Mesenteric fat pad (tissue), 1 donor: Measurements from ENCODE around the gene GTPBP4. TPM values are rescaled to one million over a fixed set of nuclear protein-coding genes. Genes with fewer than 3 reads are reported as not detected.

Experiments
- DNase-seq: peaks from one replicate; pipeline ENCODE4 v3.0.0-alpha.2; 2020; ENCODE audit warnings: low spot score
- total RNA-seq: library from RNA; stranded (reverse); fragmentation: NEBNext Ultra II Directional; extraction: Animal tissue kit (Norgen Biotek cat#: 25700); gene quantifications from one replicate; pipeline ENCODE4 v1.2.1, GENCODE V29; 2021
- donor health status: DM: yes; HTN: yes; CAD: no.

Gene GTPBP4
- total RNA-seq, 1 donor from 2014 or later = 59.9 TPM

DNA sequence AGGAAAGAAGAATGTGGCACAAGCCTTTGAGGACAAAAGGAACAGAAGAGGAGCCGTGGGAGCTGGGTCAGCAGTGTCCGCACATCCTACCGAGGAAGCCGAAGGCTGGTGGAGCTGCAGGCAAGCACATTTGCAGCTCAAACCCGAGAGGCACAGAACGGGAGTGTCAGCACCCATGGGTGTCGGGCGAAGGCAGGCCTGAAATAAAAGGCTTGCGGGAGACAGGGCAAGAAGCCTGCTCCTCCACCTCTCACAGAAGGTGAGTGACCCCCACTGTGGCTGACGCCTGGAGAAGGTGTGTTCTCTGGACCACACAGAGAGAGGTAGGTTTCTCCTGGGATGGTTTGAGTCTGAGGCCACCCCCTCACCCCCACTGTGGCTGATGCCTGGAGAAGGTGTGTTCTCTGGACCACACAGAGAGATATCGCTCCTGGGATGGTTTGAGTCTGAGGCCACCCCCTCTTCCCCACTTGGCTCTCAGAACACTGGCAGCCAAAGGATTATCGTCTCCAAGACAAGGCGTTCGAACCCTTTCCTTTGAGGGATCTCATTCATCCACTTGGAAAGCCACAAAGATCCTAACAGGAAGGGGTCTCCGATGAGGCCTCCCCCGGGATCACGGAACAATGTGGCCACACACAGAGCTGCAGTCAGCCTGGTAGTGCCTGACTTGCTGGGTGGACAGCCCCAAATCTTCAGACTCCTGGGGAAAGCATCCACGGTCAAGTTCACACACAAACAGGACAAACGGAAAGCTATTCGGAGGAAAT, 21.6 kb upstream of the GTPBP4 start:
- DNase-seq = peak; percentile 45

DNA sequence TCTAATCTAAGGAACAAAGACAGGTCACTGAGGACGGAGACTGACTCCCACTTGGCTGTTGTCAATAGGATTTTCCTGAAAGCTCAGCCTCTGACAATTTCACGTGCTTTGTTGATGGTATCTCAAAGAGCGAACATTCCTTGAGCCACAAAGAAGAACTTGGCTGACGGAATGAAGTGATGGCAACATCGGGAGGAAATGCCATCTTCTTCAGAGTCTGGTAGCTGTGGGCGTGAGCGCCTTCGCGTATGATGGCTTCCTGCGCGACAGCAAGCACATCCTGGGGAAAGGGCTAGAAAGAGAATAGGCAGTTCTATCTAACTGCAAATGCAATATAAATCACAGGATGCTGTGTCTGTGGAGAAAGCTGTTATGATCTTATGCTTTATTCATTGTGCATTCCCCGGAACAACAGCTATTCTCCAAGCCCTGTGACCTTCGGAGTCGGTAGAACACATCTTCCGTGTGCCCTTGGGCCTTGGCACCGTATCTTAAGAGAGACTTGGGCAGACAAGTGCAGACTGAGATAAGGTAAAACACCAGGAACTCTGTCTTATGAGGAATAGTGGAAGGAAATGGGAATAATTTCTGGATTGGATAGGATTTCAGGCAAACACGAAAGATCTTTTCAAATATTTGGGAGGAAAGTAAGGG, 19.6 kb upstream of the GTPBP4 start:
- DNase-seq = peak; percentile 12

- DNase-seq = peak; percentile 69
These were observed 18.6 kb upstream of the GTPBP4 start for GRCh38 chr10:969473-970150.

DNA sequence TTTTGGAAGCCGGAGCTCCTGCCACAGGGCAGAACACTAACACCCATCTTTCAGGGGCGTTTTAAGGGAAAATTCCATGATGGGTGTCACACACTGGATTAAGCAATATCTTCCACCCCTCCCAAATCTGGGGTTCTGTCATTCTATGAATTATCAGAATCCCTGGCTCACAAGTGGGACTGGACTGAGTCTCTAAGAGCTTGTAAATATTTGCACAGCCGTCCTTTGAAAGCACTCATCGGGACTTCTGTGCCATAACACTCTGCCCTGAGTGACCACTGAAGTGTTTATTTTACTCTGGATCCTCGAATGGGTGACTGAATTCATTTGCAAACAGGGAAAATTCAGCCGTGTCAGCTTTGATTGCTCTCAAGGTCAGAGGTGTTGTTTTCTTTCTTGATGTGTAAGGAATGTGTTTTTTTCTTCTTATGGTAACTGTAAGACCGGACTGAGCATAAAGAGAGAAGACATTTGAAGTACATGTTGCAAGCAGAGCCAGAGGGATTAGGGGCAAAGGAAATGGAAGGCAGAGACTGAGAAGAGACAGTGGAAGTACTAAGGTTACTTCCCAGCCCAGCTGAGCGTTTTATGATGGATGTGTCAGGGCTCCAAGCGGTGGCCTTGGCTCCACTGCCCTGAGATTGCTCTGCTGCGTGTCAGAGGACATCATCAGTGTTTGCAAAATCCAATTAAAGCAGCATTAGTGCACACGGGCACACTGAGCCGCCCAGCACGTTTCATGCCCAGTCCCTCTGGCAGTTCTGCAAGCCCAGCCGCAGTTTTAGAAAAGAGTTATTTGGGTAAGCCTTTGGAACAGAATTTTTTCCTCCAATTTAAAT, 17.7 kb upstream of the GTPBP4 start:
- DNase-seq = peak; percentile 71

DNA sequence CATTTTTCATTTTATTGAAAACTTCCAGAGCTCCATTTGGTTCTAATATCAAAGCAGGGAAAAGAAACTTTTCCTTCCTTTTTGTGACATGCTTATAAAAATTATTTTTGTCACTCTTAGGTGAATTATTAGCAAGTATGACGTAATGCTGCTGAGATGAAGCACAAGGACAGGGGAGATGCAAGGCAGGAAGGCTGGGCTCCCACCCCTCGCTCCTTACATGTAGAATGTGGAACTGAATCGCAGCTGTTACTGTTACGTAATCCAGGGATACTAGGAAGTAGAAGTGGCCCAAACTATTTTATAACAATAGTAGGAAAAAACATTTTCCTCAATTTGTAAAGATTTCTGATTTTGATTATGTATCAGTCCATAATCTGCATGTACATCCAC, 17.1 kb upstream of the GTPBP4 start:
- DNase-seq = peak; percentile 16

- DNase-seq = peak; percentile 82
These were observed 16.6 kb upstream of the GTPBP4 start for GRCh38 chr10:971613-972012.

- peak; percentile 60 for DNase-seq
These were observed 15.5 kb upstream of the GTPBP4 start for GRCh38 chr10:972763-973162.

GRCh38 chr10:974038-974784, 14.0 kb upstream of the GTPBP4 start:
- peak; percentile 73 for DNase-seq

- peak; percentile 45 for DNase-seq
These were observed 13.5 kb upstream of the GTPBP4 start for GRCh38 chr10:974785-975074.

DNA sequence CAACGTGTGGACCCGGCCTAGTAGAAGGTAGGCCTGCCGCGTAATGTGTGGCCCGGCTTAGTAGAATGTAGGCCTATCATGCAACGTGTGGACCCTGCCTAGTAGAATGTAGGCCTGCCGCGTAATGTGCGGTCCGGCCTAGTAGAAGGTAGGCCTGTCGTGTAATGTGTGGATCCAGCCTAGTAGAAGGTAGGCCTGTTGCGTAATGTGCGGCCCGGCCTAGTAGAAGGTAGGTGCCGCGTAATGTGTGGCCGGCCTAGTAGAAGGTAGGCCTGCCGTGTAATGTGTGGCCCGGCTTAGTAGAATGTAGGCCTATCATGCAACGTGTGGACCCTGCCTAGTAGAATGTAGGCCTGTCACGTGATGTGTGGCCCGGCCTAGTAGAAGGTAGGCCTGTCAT, 11.9 kb upstream of the GTPBP4 start:
- no peak for DNase-seq

GRCh38 chr10:978826-979421, 9.3 kb upstream of the GTPBP4 start:
- DNase-seq = no peak

- peak; percentile 71 for DNase-seq
These were observed 7.7 kb upstream of the GTPBP4 start for GRCh38 chr10:980468-981093.

DNA sequence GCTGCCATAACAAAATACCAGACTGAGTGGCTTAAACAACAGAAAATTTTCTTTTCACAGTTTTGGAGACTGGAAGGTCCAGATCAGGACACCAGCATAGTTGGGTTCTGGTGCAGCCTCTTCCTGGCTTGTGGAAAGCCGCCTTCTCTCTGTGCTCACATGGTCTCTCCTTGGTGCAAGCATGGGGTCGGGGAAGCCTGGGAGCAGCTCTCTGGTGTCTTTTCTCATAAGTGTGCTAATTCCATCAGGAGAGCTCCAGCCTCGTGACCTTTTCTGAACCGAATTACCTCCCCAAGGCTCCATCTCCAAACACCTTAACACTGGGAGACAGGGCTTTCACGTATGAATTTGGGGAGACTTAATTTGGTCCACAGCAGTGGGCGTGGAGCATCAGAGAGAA, 4.8 kb upstream of the GTPBP4 start:
- peak; percentile 59 for DNase-seq

DNA sequence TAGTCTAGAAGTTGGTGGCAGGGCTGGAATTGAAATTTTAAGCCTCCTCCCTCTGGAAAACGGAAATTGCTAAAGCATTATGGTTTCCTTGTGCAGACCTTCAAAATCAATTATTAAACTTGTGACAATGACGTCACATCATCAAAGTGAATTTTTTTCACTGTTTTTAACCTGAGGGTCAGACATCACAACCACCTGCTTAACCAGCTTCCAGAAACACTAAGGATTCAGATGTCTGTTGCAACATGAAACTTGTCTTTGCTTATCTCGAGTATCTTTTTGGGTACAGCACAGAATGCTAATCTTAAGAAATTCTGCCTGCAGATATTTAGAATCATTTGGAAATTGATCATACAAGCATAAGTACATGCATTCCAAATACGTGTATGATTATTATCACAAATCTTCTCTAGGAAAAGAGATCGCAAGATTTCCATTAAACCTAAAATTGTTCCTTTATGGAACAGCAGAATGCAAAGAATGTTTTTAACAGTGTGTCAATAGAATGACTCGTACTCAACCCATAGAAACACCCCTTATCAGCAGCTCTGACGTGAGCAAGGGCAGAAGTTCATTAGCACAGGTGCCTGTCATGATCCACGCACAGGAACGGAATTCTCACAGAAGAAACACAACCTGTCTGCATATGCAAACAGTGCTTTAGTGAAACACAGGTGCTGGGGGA, 4.1 kb upstream of the GTPBP4 start:
- peak; percentile 24 for DNase-seq

DNA sequence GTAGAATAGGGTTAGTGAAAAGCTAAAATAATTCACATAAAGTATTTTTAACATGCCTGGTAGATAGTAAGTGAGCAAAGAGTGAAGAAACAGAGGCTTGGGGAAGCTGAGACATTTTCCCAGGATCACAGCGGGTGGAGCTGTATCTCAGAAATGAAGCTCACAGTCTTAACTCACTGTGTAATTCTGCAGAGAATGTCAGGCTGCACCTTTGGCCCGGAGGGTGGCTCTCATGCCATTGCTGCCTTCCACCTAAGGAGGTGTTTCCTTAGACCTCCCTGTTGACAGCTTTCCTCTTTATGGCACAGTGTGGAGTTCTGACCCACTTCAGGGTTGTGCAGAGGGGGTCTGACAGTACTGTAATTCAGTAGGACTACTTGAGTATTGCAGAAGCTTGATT, 2.9 kb upstream of the GTPBP4 start:
- DNase-seq = peak; percentile 18

DNA sequence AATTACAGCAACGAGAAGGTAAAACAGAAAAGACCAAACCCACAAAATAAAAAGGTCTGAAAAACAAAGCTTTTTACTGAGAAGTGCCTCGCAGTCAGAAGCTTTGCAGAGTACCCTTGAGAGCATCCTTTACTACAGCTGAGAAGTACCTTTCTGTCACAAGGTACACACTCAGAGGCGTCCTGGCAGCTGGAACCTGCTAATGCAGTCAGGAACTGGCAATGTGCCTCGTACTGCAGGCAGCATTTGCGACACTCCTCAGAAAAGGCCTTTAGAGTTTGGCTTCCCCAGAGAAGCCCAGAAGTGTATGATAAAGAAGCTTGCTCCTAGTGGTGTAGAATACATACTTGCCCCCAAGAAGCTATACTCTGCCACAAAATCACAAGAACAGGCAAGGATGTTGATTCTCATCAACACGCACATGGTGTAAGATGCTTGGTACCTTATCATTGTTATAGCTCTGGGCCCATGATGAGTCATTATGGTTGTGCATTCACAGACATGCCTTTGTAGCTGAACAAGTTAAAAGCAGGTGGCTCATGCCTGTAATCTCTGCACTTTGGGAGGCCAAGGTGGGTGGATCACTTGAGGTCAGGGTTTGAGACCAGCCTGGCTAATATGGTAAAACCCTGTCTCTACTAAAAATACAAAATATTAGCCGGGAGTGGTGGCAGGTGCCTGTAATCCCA, 2.0 kb upstream of the GTPBP4 start:
- DNase-seq = peak; percentile 37

DNA sequence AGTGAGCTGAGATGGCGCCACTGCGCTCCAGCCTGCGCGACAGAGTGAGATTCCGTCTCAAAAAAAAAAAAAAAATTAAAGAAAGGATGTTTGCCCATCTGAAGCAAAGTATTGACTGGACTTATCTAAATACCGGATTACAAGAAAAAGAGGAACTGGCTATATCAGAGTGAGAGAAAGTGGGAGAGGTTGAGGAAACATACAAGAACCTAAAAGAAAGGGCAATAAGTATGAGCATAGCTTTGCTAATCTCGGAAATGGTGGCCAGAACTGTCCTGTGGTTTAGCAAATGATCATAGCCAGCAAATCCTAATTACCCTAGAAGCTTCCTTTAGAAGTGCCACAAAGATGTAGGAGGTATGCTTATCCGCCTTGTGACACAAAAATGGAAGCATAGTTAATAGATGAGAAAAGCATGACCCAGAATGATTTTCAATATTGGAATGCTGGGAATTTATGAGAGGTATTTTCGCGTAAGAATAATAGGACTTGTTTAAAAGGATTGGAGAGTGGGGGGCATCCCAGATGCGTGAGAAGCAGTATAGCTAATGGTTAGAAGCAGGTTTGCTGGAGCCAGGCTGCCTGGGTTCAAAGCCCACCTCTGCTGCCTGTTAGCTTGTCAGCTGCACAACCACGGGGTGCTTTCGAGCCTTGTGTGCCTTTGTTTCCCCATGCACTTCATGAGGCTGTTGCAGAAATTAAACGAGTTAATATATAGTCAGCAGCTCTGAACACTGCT, 1.2 kb upstream of the GTPBP4 start:
- peak; percentile 55 for DNase-seq

DNA sequence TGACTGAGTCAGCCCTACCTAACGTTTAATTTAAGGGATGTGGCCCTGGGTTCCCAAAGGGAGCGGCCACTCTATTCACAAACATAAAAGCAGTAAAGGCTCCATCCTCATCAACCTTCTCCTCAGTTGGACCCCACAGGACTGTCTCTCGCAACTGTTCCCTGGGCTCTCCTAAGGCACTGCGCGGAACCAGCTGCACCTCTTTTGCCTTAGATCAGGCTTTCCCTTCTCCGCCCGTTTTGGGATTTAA, 689 bp upstream of the GTPBP4 start:
- DNase-seq = no peak
